HepG2 (cell line): ENCODE measurements around the gene ROPN1B. TPM values are rescaled to one million over a fixed set of nuclear protein-coding genes. Genes with fewer than 3 reads are reported as not detected.

ENCODE experiments used
- ATAC-seq: fragments of 200-7000 bp; cut with Tn5 transposase; 3 replicates; pipeline ENCODE4 v1.9.1; 2020; ENCODE audit warnings: mild to moderate bottlenecking, moderate library complexity
- BruUV-seq: library from RNA; stranded (reverse); fragments of 400-500 nt; replicated peaks from 2 replicates; lab custom pipeline; 2021; lab: Mats Ljungman, UMichigan
- CTCF ChIA-PET: fragments of 300-600 bp; formaldehyde crosslinking; extraction: SDS; loops from one replicate; lab custom pipeline; 2021; ENCODE audit warnings: low total read pairs, inconsistent platforms, low intra/inter-chr PET ratio; lab: Yijun Ruan, JAX
- POLR2A ChIA-PET: fragments of 350-600 bp; sonication (Branson Sonifier 250); formaldehyde crosslinking; loops from one replicate; lab custom pipeline; 2020; ENCODE audit warnings: antibody characterized with exemption, inconsistent platforms; lab: Yijun Ruan, JAX
- DNase-seq: peaks from one replicate; pipeline ENCODE4 v3.0.0-alpha.2; 2015; ENCODE audit warnings: low spot score
- FAIRE-seq: peaks from 3 replicates; lab custom pipeline; 2011; peaks lifted over from hg19 to GRCh38; lab: Jason Lieb, UNC
- H2AFZ ChIP-seq: one replicate; pipeline ENCODE4 v1.6.1; 2011; ENCODE audit warnings: low read length, inconsistent platforms
- H3K27ac ChIP-seq: fragments of 300-600 bp; 3 replicates; pipeline ENCODE4 v1.8.0; 2011; ENCODE audit warnings: mixed run types, mild to moderate bottlenecking, mixed read lengths, low read length, inconsistent platforms; ENCODE audit not compliant: insufficient read depth; ENCODE audit errors: extremely low read length
- H3K27me3 ChIP-seq, 2 experiments: fragments of 200-600 bp in 1 of 2; 2 replicates in 1 of 2; 3 replicates in 1 of 2; pipeline versions ENCODE4 v1.6.0 to v1.8.0; 2011; ENCODE audit warnings: low read length in 2 of 2, mild to moderate bottlenecking in 2 of 2, moderate library complexity in 2 of 2, inconsistent platforms in 1 of 2; ENCODE audit not compliant: insufficient read depth in 2 of 2, control insufficient read depth in 1 of 2
- H3K36me3 ChIP-seq, 2 experiments: fragments of 200-600 bp in 1 of 2; replicated peaks in 1 of 2; 2 replicates in 1 of 2; 3 replicates in 1 of 2; pipeline versions ENCODE4 v1.5.1 to v1.8.0; 2011; ENCODE audit warnings: low read length in 2 of 2, inconsistent platforms in 1 of 2; ENCODE audit not compliant: insufficient read depth in 2 of 2, control insufficient read depth in 1 of 2
- H3K4me1 ChIP-seq: 2 replicates; pipeline ENCODE4 v1.5.1; 2012; ENCODE audit warnings: low read length, inconsistent platforms; ENCODE audit not compliant: insufficient read depth
- H3K4me2 ChIP-seq: 2 replicates; pipeline ENCODE4 v1.6.0; 2011; ENCODE audit warnings: low read depth, low read length, inconsistent platforms
- H3K4me3 ChIP-seq, 3 experiments: fragments of 200-600 bp in 1 of 3; sonication (generic), shearing (Covaris generic) in 1 of 3; replicated peaks in 1 of 3; 2 replicates each; pipeline ENCODE4 v1.5.1; 2011 to 2016; ENCODE audit warnings: low read length in 3 of 3, inconsistent platforms in 2 of 3, low read depth in 2 of 3, mild to moderate bottlenecking in 2 of 3, control low read depth in 1 of 3, mixed read lengths in 1 of 3; ENCODE audit not compliant: insufficient read depth in 1 of 3
- H3K79me2 ChIP-seq: one replicate; pipeline ENCODE4 v1.6.1; 2011; ENCODE audit warnings: low read length, inconsistent platforms; ENCODE audit not compliant: insufficient read depth
- H3K9ac ChIP-seq: 2 replicates; pipeline ENCODE4 v1.6.0; 2011; ENCODE audit warnings: mild to moderate bottlenecking, low read depth, low read length, inconsistent platforms; ENCODE audit not compliant: insufficient read depth
- H3K9me3 ChIP-seq: 2 replicates; pipeline ENCODE4 v1.5.1; 2012; ENCODE audit warnings: mild to moderate bottlenecking, low read length
- H4K20me1 ChIP-seq: 2 replicates; pipeline ENCODE4 v1.6.0; 2011; ENCODE audit warnings: inconsistent platforms, mild to moderate bottlenecking, low read length, moderate library complexity; ENCODE audit not compliant: insufficient read depth
- ELF3 ChIP-seq: IDR thresholded peaks from 2 replicates; pipeline ENCODE4 v1.6.1; 2016; ENCODE audit warnings: missing genetic modification reagents, missing compliant biosample characterization
- HNRNPLL ChIP-seq: fragments of 200-400 bp; formaldehyde crosslinking; IDR thresholded peaks from 2 replicates; pipeline ENCODE4 v1.6.1; 2017; ENCODE audit warnings: mild to moderate bottlenecking, low read depth, low read length; ENCODE audit not compliant: poor library complexity, severe bottlenecking
- KDM1A ChIP-seq: IDR thresholded peaks from 2 replicates; pipeline ENCODE4 v1.6.1; 2016; ENCODE audit warnings: missing compliant biosample characterization
- MAF1 ChIP-seq: sonication (generic); formaldehyde crosslinking; IDR thresholded peaks from 2 replicates; pipeline ENCODE4 v1.5.0; 2020; ENCODE audit warnings: missing genetic modification reagents, borderline replicate concordance
- PAX8 ChIP-seq: sonication (generic); formaldehyde crosslinking; IDR thresholded peaks from 2 replicates; pipeline ENCODE4 v1.8.0; 2022; ENCODE audit warnings: mild to moderate bottlenecking, missing genetic modification reagents, borderline replicate concordance
- ZBTB43 ChIP-seq: sonication (generic); formaldehyde crosslinking; conservative IDR thresholded peaks from 2 replicates; pipeline ENCODE4 v1.4.0; 2020; ENCODE audit warnings: missing genetic modification reagents
- ZMAT5 ChIP-seq: sonication (generic); formaldehyde crosslinking; IDR thresholded peaks from 2 replicates; pipeline ENCODE4 v1.5.0; 2020; ENCODE audit warnings: mild to moderate bottlenecking, low read depth, missing genetic modification reagents, borderline replicate concordance
- ZMYM2 ChIP-seq: sonication (generic); formaldehyde crosslinking; IDR thresholded peaks from 2 replicates; pipeline ENCODE4 v1.8.0; 2022; ENCODE audit warnings: mild to moderate bottlenecking, missing genetic modification reagents
- ZNF142 ChIP-seq: sonication (generic); formaldehyde crosslinking; IDR thresholded peaks from 2 replicates; pipeline ENCODE4 v1.4.0; 2020; ENCODE audit warnings: missing genetic modification reagents
- ZNF383 ChIP-seq: sonication (generic); formaldehyde crosslinking; IDR thresholded peaks from 2 replicates; pipeline ENCODE4 v1.4.0; 2020; ENCODE audit warnings: missing genetic modification reagents, mild to moderate bottlenecking, borderline replicate concordance
- ZNF772 ChIP-seq: sonication (generic); formaldehyde crosslinking; IDR thresholded peaks from 2 replicates; pipeline ENCODE4 v1.5.0; 2020; ENCODE audit warnings: mild to moderate bottlenecking, missing genetic modification reagents
- WGBS: methylation state at CpG from one replicate; pipeline ENCODE4 v1.1.6; 2017; ENCODE audit warnings: low lambda C conversion rate; 5-methylcytosine and 5-hydroxymethylcytosine counted together
- in situ Hi-C: cut with HindIII; loops from 2 replicates; pipeline ENCODE4 v1.10.0; 2017; ENCODE audit warnings: low pct_unique_long_range_greater_than_20kb; ENCODE audit not compliant: extremely low pct_ligation_motif_present
- intact Hi-C: fragments of 100-400 bp; cut with micrococcal nuclease; formaldehyde crosslinking; loops from one replicate; pipeline ENCODE4 v1.10.0; 2022; ENCODE audit not compliant: unreplicated experiment
- polyA plus RNA-seq, 8 experiments: library from polyadenylated mRNA; depleted of rRNA in 3 of 8; stranded (reverse) in 7 of 8; unstranded in 1 of 8; fragments of >200 nt; fragmentation: Illumina TruSeq in 4 of 8; extraction: Trizol in 4 of 8; gene quantifications; 2 replicates each; pipeline versions ENCODE4 v1.2.1 to v1.2.3, GENCODE V29; 2011 to 2016; ENCODE audit warnings: low read depth in 4 of 8, missing spikeins in 1 of 8, mixed read lengths in 1 of 8; ENCODE audit not compliant: insufficient read depth in 1 of 8
- total RNA-seq, 5 experiments: library from RNA; depleted of rRNA; stranded (reverse); fragments of >200 nt; fragmentation: Illumina TruSeq; extraction: Trizol; gene quantifications; 2 replicates each; pipeline ENCODE4 v1.2.3, GENCODE V29; 2016; ENCODE audit warnings: low read depth in 1 of 5

Gene ROPN1B
- total and polyA plus RNA-seq, 2 of the 13 experiments (the other 11 are each of a cell fraction or from before 2014, with no cell fraction given) = not detected

GRCh38 chr3:126021702-126022101, 52.7 kb downstream of the ROPN1B start:
- in situ Hi-C loops (no loop called here), intact Hi-C loops (no loop called here)
- POLR2A ChIA-PET = no interaction called here
- Histone ChIP-seq H3K27me3 (no peaks in the 10 kb centered on the region), H3K9me3 (no peaks in the 10 kb centered on the region), H3K79me2 (no peaks in the 10 kb centered on the region), H3K4me1 (no peaks in the 10 kb centered on the region), H3K9ac (no peak overlapping the region), H3K4me2 (no peak overlapping the region), H3K4me3 (no peak overlapping the region), H3K36me3 (peaks cover 1 to 6% of the 10 kb centered on the region in 2 experiments; a peak in 2 of 5 replicates), H2AFZ (no peak overlapping the region), H3K27ac (no peak overlapping the region), H4K20me1 (0 out of 2 replicates have a peak, but pooled peaks cover 2% of the 10 kb centered on the region)
- BruUV-seq = no TSS peak
- ATAC-seq (no peak), FAIRE-seq (no peak), DNase-seq (no peak)
- CTCF ChIA-PET = no interaction called here
- no peak for TF ChIP-seq PAX8
- TF ChIP-seq KDM1A (CRISPR knock-in tag) = no peak
- TF ChIP-seq ZBTB43 = no peak
- TF ChIP-seq ZMAT5 (CRISPR knock-in tag) = no peak
- no peak for TF ChIP-seq ZMYM2 (CRISPR knock-in tag)
- WGBS = 95% methylated on average over 1 of the region's 1 CpG

- Histone ChIP-seq H3K27me3 (no peaks in the 10 kb centered on the region), H3K4me3 (no peak overlapping the region), H3K4me2 (no peak overlapping the region), H2AFZ (no peak overlapping the region), H3K4me1 (no peaks in the 10 kb centered on the region), H4K20me1 (0 out of 2 replicates have a peak, but pooled peaks cover 2% of the 10 kb centered on the region), H3K9ac (no peak overlapping the region), H3K9me3 (peaks cover 2% of the 10 kb centered on the region; the same call in 1 of the 2 replicates), H3K79me2 (no peaks in the 10 kb centered on the region), H3K36me3 (peaks cover 1 to 6% of the 10 kb centered on the region in 2 experiments; a peak in 2 of 5 replicates), H3K27ac (no peak overlapping the region)
- BruUV-seq = no TSS peak
- intact Hi-C loops (no loop called here), in situ Hi-C loops (no loop called here)
- POLR2A ChIA-PET = no interaction called here
- CTCF ChIA-PET = no interaction called here
- FAIRE-seq = no peak
- ATAC-seq = no peak
- 90% methylated on average over 8 of the region's 10 CpGs for WGBS
- no peak for DNase-seq
- no peak for TF ChIP-seq ELF3
- TF ChIP-seq HNRNPLL = no peak
- no peak for TF ChIP-seq ZNF772 (CRISPR knock-in tag)
- TF ChIP-seq ZNF142 = no peak
- TF ChIP-seq ZNF383 = no peak
- TF ChIP-seq MAF1 (CRISPR knock-in tag) = no peak
Measured at GRCh38 chr3:126022741-126023359, 53.9 kb downstream of the ROPN1B start.
